Small intestine (tissue), 7 donors: Measurements from ENCODE around the gene LRRC9. TPM values are rescaled to one million over a fixed set of nuclear protein-coding genes. Genes with fewer than 3 reads are reported as not detected.

Source experiments
- DNase-seq, 2 donors: peaks; one replicate each; pipeline versions ENCODE4 v3.0.0 to v3.0.0-alpha.2; 2013
- FAIRE-seq: peaks from 2 replicates; lab custom pipeline; 2012; peaks lifted over from hg19 to GRCh38; lab: Jason Lieb, UNC
- H3K27ac ChIP-seq, 3 donors: one replicate each; pipeline ENCODE4 v1.5.1; 2013; ENCODE audit warnings: low read length in 2 of 3, mild to moderate bottlenecking in 2 of 3, control low read depth in 1 of 3, inconsistent platforms in 1 of 3, low read depth in 1 of 3, moderate library complexity in 1 of 3
- H3K27me3 ChIP-seq, 3 donors: one replicate each; pipeline ENCODE4 v1.6.1; 2013; ENCODE audit warnings: low read length in 3 of 3, inconsistent platforms in 1 of 3; ENCODE audit not compliant: control insufficient read depth in 3 of 3, insufficient read depth in 3 of 3
- H3K36me3 ChIP-seq, 3 donors: one replicate each; pipeline ENCODE4 v1.6.1; 2013; ENCODE audit warnings: low read length in 3 of 3, inconsistent platforms in 1 of 3, low read depth in 1 of 3, mild to moderate bottlenecking in 1 of 3, moderate library complexity in 1 of 3; ENCODE audit not compliant: control insufficient read depth in 3 of 3, insufficient read depth in 2 of 3
- H3K4me1 ChIP-seq, 3 donors: one replicate each; pipeline ENCODE4 v1.6.1; 2013; ENCODE audit warnings: low read length in 2 of 3, inconsistent platforms in 1 of 3, low read depth in 1 of 3, mild to moderate bottlenecking in 1 of 3, moderate library complexity in 1 of 3; ENCODE audit not compliant: control insufficient read depth in 3 of 3, insufficient read depth in 2 of 3
- H3K4me3 ChIP-seq, 3 donors: one replicate each; pipeline ENCODE4 v1.5.1; 2013; ENCODE audit warnings: low read length in 3 of 3, control low read depth in 1 of 3, inconsistent platforms in 1 of 3, low read depth in 1 of 3, mild to moderate bottlenecking in 1 of 3, moderate library complexity in 1 of 3
- H3K9me3 ChIP-seq, 2 donors: one replicate each; pipeline ENCODE4 v1.6.1; 2013; ENCODE audit warnings: low read depth in 1 of 2, low read length in 1 of 2; ENCODE audit not compliant: control insufficient read depth in 2 of 2, insufficient read depth in 1 of 2
- WGBS, 3 donors: extraction: QIAGEN DNeasy Blood & Tissue Kit; methylation state at CpG; one replicate each; pipeline ENCODE4 v1.1.7; 2013; 5-methylcytosine and 5-hydroxymethylcytosine counted together
- polyA plus RNA-seq, 4 donors: library from polyadenylated mRNA; stranded (reverse) in 3 of 4; unstranded in 1 of 4; fragments of 200-250 nt in 3 of 4; fragments of 120-200 nt in 1 of 4; gene quantifications; one replicate each; pipeline versions ENCODE4 v1.2.1 to v1.2.3, GENCODE V29; 2013
- donor health status: healthy with polysubstance abuse.
- donor health status: control.
- donor health status: control.
- donor health status: Bipolar disorder and iron deficiency.
- donor health status: healthy.

The LRRC9 gene
- polyA plus RNA-seq, 4 donors, result 0.32 TPM; not detected in 3

GRCh38 chr14:59900556-59900955 lies 19.4 kb upstream of the LRRC9 start:
- Histone ChIP-seq H3K4me1 (no peaks in the 10 kb centered on the region), H3K36me3 (no peaks in the 10 kb centered on the region), H3K27ac (no peak overlapping the region), H3K4me3 (no peak overlapping the region), H3K9me3 (no peaks in the 10 kb centered on the region), H3K27me3 (peaks cover 0 to 4% (median 0%) of the 10 kb centered on the region in 3 donors)
- DNase-seq (no peak), FAIRE-seq (no peak)
- WGBS, 3 donors, result 75 to 82% (median 79%) methylated on average over 3 of the region's 3 CpGs

GRCh38 chr14:59904184-59904583 lies 15.8 kb upstream of the LRRC9 start:
- 45 to 60% (median 48%) methylated on average over 2 of the region's 2 CpGs for WGBS, 3 donors
- DNase-seq (no peak), FAIRE-seq (no peak)
- Histone ChIP-seq H3K27ac (no peak overlapping the region), H3K27me3 (no peaks in the 10 kb centered on the region), H3K4me1 (no peaks in the 10 kb centered on the region), H3K4me3 (no peak overlapping the region), H3K9me3 (no peaks in the 10 kb centered on the region), H3K36me3 (no peaks in the 10 kb centered on the region)

- Histone ChIP-seq H3K27ac (no peak overlapping the region), H3K27me3 (no peaks in the 10 kb centered on the region), H3K4me1 (no peaks in the 10 kb centered on the region), H3K4me3 (no peak overlapping the region), H3K9me3 (no peaks in the 10 kb centered on the region), H3K36me3 (no peaks in the 10 kb centered on the region)
- DNase-seq, result no peak
- no peak for FAIRE-seq
- WGBS, 3 donors, result 70 to 78% (median 76%) methylated on average over 2 of the region's 2 CpGs
These were observed 14.8 kb upstream of the LRRC9 start for GRCh38 chr14:59905188-59905587.

GRCh38 chr14:59912443-59912842 lies 7.5 kb upstream of the LRRC9 start:
- Histone ChIP-seq H3K4me1 (no peaks in the 10 kb centered on the region), H3K27me3 (no peaks in the 10 kb centered on the region), H3K4me3 (no peak overlapping the region), H3K9me3 (peaks cover 0 to 7% of the 10 kb centered on the region in 2 donors), H3K27ac (no peak overlapping the region), H3K36me3 (no peaks in the 10 kb centered on the region)
- DNase-seq (no peak), FAIRE-seq (no peak)
- 79 to 85% (median 85%) methylated on average over 2 of the region's 2 CpGs for WGBS, 3 donors

GRCh38 chr14:59913187-59913586 lies 6.8 kb upstream of the LRRC9 start:
- H3K27ac ChIP-seq, result no peak overlapping the region
- no peak overlapping the region for H3K4me3 ChIP-seq
- H3K9me3 ChIP-seq, result peaks cover 0 to 7% of the 10 kb centered on the region in 2 donors
- FAIRE-seq, result no peak
- DNase-seq, result no peak
- WGBS, 3 donors, result 67 to 78% (median 70%) methylated on average over 1 of the region's 1 CpG
- H3K4me1 ChIP-seq, result no peaks in the 10 kb centered on the region
- no peaks in the 10 kb centered on the region for H3K27me3 ChIP-seq
- no peaks in the 10 kb centered on the region for H3K36me3 ChIP-seq

- peaks cover 0 to 7% (median 0%) of the 10 kb centered on the region in 3 donors for H3K27me3 ChIP-seq
- peaks cover 0 to 7% of the 10 kb centered on the region in 2 donors for H3K9me3 ChIP-seq
- no peak for FAIRE-seq
- H3K4me3 ChIP-seq, result peak overlapping the region in 1 of 3 donors; percentile 45
- H3K36me3 ChIP-seq, result no peaks in the 10 kb centered on the region
- H3K4me1 ChIP-seq, result peaks cover 0 to 9% (median 9%) of the 10 kb centered on the region in 3 donors
- DNase-seq, result peak in 1 of 2 donors; percentile 59
- 1 to 3% (median 3%) methylated on average over 18 of the region's 18 CpGs for WGBS, 3 donors
- peak overlapping the region in 1 of 3 donors; percentile 23 for H3K27ac ChIP-seq
These were observed 947 bp upstream of the LRRC9 start for GRCh38 chr14:59918824-59919569.

- H3K36me3 ChIP-seq, result no peaks in the 10 kb centered on the region
- DNase-seq (no peak), FAIRE-seq (no peak)
- H3K4me3 ChIP-seq, result peak overlapping the region in 1 of 3 donors; percentile 45
- peaks cover 0 to under 1% of the 10 kb centered on the region in 2 donors for H3K9me3 ChIP-seq
- WGBS, 3 donors, result 36 to 68% (median 47%) methylated on average over 1 of the region's 1 CpG
- H3K27ac ChIP-seq, result peak overlapping the region in 1 of 3 donors; percentile 24
- H3K27me3 ChIP-seq, result peaks cover 0 to 9% (median 0%) of the 10 kb centered on the region in 3 donors
- peaks cover 0 to 9% (median 9%) of the 10 kb centered on the region in 3 donors for H3K4me1 ChIP-seq
These were observed 387 bp downstream of the LRRC9 start for GRCh38 chr14:59920378-59920683.

GRCh38 chr14:59925797-59926196 lies 5.9 kb downstream of the LRRC9 start:
- no peaks in the 10 kb centered on the region for H3K36me3 ChIP-seq
- H3K9me3 ChIP-seq, result no peaks in the 10 kb centered on the region
- peaks cover 0 to 2% (median 0%) of the 10 kb centered on the region in 3 donors for H3K27me3 ChIP-seq
- no peak for DNase-seq
- no peaks in the 10 kb centered on the region for H3K4me1 ChIP-seq
- H3K27ac ChIP-seq, result no peak overlapping the region
- 56 to 79% (median 64%) methylated on average over 2 of the region's 2 CpGs for WGBS, 3 donors
- H3K4me3 ChIP-seq, result no peak overlapping the region
- FAIRE-seq, result no peak
